Esophagus muscularis mucosa (tissue), 4 donors: ENCODE data around the gene SSC5D. TPM values are rescaled to one million over a fixed set of nuclear protein-coding genes. Genes with fewer than 3 reads are reported as not detected.
A peak's percentile ranks its signal among the peaks of the same experiment; 100 is the strongest.

Experiments
- DNase-seq: peaks from one replicate; pipeline ENCODE4 v3.0.0-alpha.2; 2017; ENCODE audit errors: extremely low spot score
- H3K27ac ChIP-seq, 4 donors: fragments of 200-600 bp; sonication (generic); replicated peaks in 1 of 4; 1 replicate in 3 of 4; 2 replicates in 1 of 4; pipeline ENCODE4 v1.5.1; 2016 to 2019; ENCODE audit warnings: mild to moderate bottlenecking in 1 of 4
- H3K27me3 ChIP-seq, 4 donors: fragments of 200-600 bp; sonication (generic); one replicate each; pipeline versions ENCODE4 v1.5.1 to v1.6.0; 2016 to 2019
- H3K36me3 ChIP-seq, 4 donors: fragments of 200-600 bp; sonication (generic); one replicate each; pipeline ENCODE4 v1.5.1; 2016 to 2019
- H3K4me1 ChIP-seq, 4 donors: fragments of 200-600 bp; sonication (generic); one replicate each; pipeline ENCODE4 v1.5.1; 2016 to 2019
- H3K4me3 ChIP-seq, 4 donors: fragments of 200-600 bp; sonication (generic); 1 replicate in 2 of 4; 2 replicates in 2 of 4; pipeline ENCODE4 v1.5.1; 2016 to 2019; ENCODE audit warnings: mild to moderate bottlenecking in 4 of 4, moderate library complexity in 1 of 4
- H3K9me3 ChIP-seq, 4 donors: fragments of 200-600 bp; sonication (generic); 1 replicate in 3 of 4; 2 replicates in 1 of 4; pipeline ENCODE4 v1.5.1; 2016 to 2019
- CTCF ChIP-seq, 3 experiments: fragments of 200-600 bp in 2 of 3; fragments of 450-650 bp in 1 of 3; sonication (generic) in 2 of 3; IDR thresholded peaks; one replicate each; pipeline ENCODE4 v1.5.1; 2017 to 2019; ENCODE audit warnings: antibody characterized with exemption in 3 of 3, mild to moderate bottlenecking in 2 of 3, moderate library complexity in 1 of 3
- EP300 ChIP-seq: sonication (generic); formaldehyde crosslinking; IDR thresholded peaks from one replicate; pipeline ENCODE4 v1.6.1; 2017; ENCODE audit warnings: antibody characterized with exemption
- POLR2A ChIP-seq: fragments of 450-650 bp; IDR thresholded peaks from one replicate; pipeline ENCODE4 v1.6.1; 2017; ENCODE audit warnings: antibody characterized with exemption, moderate library complexity, mild to moderate bottlenecking, low read depth
- POLR2AphosphoS5 ChIP-seq, 2 donors: sonication (generic); formaldehyde crosslinking; IDR thresholded peaks; one replicate each; pipeline ENCODE4 v1.6.1; 2017; ENCODE audit warnings: antibody characterized with exemption in 2 of 2
- WGBS: methylation state at CpG from one replicate; pipeline ENCODE4 v1.1.5; 2018; 5-methylcytosine and 5-hydroxymethylcytosine counted together
- intact Hi-C: fragments of 100-400 bp; cut with DNase I; formaldehyde crosslinking; loops from one replicate; pipeline ENCODE4 v1.15.1; 2023
- total RNA-seq, 4 donors: library from RNA; depleted of rRNA; stranded (reverse); fragments of >200 nt; gene quantifications; one replicate each; pipeline versions ENCODE4 v1.1.0 to v1.2.1, GENCODE V29; 2016

The SSC5D gene
- total RNA-seq, 4 donors from 2014 or later: 9.5 to 41.2 (median 14.6) TPM

- TF ChIP-seq CTCF (IDR thresholded peaks at IDR 0.05) (peak in 2 of 3 experiments; percentile 15 to 48), POLR2AphosphoS5 (IDR thresholded peaks at IDR 0.05) (peak in 1 of 2 donors; percentile 13), EP300 (no peak), POLR2A (no peak)
- Histone ChIP-seq H3K27ac (peak overlapping the region; percentile 93 to 98 (median 96)), H3K4me3 (peak overlapping the region; percentile 21 to 44 (median 30)), H3K9me3 (no peaks in the 10 kb centered on the region), H3K36me3 (peaks cover 18 to 27% (median 21%) of the 10 kb centered on the region in 4 donors), H3K27me3 (no peaks in the 10 kb centered on the region), H3K4me1 (peaks cover 53 to 84% (median 80%) of the 10 kb centered on the region in 4 donors)
- WGBS: 56% methylated on average over 30 of the region's 53 CpGs
- no peak for DNase-seq
- intact Hi-C loops: no loop called here
Observed at GRCh38 chr19:55486043-55486970, 1.9 kb upstream of the SSC5D start.

- Histone ChIP-seq H3K4me1 (peaks cover 58 to 93% (median 89%) of the 10 kb centered on the region in 4 donors), H3K9me3 (no peaks in the 10 kb centered on the region), H3K27me3 (no peaks in the 10 kb centered on the region), H3K4me3 (peak overlapping the region; percentile 21 to 44 (median 30)), H3K36me3 (peaks cover 11 to 18% (median 13%) of the 10 kb centered on the region in 4 donors), H3K27ac (peak overlapping the region; percentile 93 to 98 (median 96))
- no peak for DNase-seq
- intact Hi-C loops: no loop called here
- 21% methylated on average over 27 of the region's 27 CpGs for WGBS
- no peak for TF ChIP-seq EP300
- TF ChIP-seq POLR2AphosphoS5 (IDR thresholded peaks at IDR 0.05): peak; percentile 75 to 80
Observed at GRCh38 chr19:55486971-55487923, 989 bp upstream of the SSC5D start.

GRCh38 chr19:55488986-55489710 lies 912 bp downstream of the SSC5D start:
- TF ChIP-seq POLR2AphosphoS5 (IDR thresholded peaks at IDR 0.05) (no peak), EP300 (no peak), POLR2A (no peak), CTCF (IDR thresholded peaks at IDR 0.05) (no peak)
- 53% methylated on average over 5 of the region's 36 CpGs for WGBS
- peaks cover 56 to 100% (median 100%) of the 10 kb centered on the region in 4 donors for H3K4me1 ChIP-seq
- peak overlapping the region; percentile 93 to 98 (median 96) for H3K27ac ChIP-seq
- intact Hi-C loops: no loop called here
- no peaks in the 10 kb centered on the region for H3K36me3 ChIP-seq
- H3K4me3 ChIP-seq: peak overlapping the region; percentile 14 to 46 (median 28)
- H3K9me3 ChIP-seq: no peaks in the 10 kb centered on the region
- DNase-seq: no peak
- no peaks in the 10 kb centered on the region for H3K27me3 ChIP-seq

- Histone ChIP-seq H3K4me3 (peak overlapping the region in 3 of 4 donors; percentile 18 to 46 (median 38)), H3K4me1 (peaks cover 50 to 100% (median 96%) of the 10 kb centered on the region in 4 donors), H3K27ac (peak overlapping the region; percentile 93 to 98 (median 96)), H3K9me3 (no peaks in the 10 kb centered on the region), H3K36me3 (no peaks in the 10 kb centered on the region), H3K27me3 (no peaks in the 10 kb centered on the region)
- DNase-seq: no peak
- intact Hi-C loops: no loop called here
- 60% methylated on average over 7 of the region's 21 CpGs for WGBS
- TF ChIP-seq POLR2A (no peak), CTCF (IDR thresholded peaks at IDR 0.05) (no peak), POLR2AphosphoS5 (IDR thresholded peaks at IDR 0.05) (no peak), EP300 (no peak)
Observed at GRCh38 chr19:55489711-55490477, 1.7 kb downstream of the SSC5D start.
